Mesothelial cell of epicardium (in vitro differentiated cells): ENCODE measurements around the gene FBP2. TPM values are rescaled to one million over a fixed set of nuclear protein-coding genes. Genes with fewer than 3 reads are reported as not detected.

ENCODE experiments used
- DNase-seq, 2 experiments: peaks; one replicate each; pipeline ENCODE4 v3.0.0; 2021; ENCODE audit warnings: low spot score in 2 of 2; ENCODE audit not compliant: unreplicated experiment in 2 of 2
- H3K27ac Mint-ChIP-seq: 2 replicates; pipeline ENCODE4 v1.8.0; 2021; ENCODE audit warnings: mixed read lengths
- H3K27me3 Mint-ChIP-seq: 2 replicates; pipeline ENCODE4 v1.8.0; 2021; ENCODE audit warnings: low read depth, mixed read lengths
- H3K36me3 Mint-ChIP-seq: 2 replicates; pipeline ENCODE4 v1.8.0; 2021; ENCODE audit warnings: mixed read lengths
- H3K4me1 Mint-ChIP-seq: 2 replicates; pipeline ENCODE4 v1.8.0; 2021; ENCODE audit warnings: mixed read lengths
- H3K4me3 Mint-ChIP-seq: 2 replicates; pipeline ENCODE4 v1.8.0; 2021; ENCODE audit warnings: mild to moderate bottlenecking, moderate library complexity, mixed read lengths
- H3K9me3 Mint-ChIP-seq: 2 replicates; pipeline ENCODE4 v1.8.0; 2021; ENCODE audit warnings: mixed read lengths
- CTCF ChIP-seq: fragments of 200-600 bp; sonication (generic); IDR thresholded peaks from one replicate; pipeline ENCODE4 v1.5.0; 2021; ENCODE audit warnings: antibody characterized with exemption; ENCODE audit not compliant: unreplicated experiment
- total RNA-seq: library from RNA; stranded (reverse); gene quantifications from 3 replicates; pipeline ENCODE4 v1.2.1, GENCODE V29; 2021

FBP2 gene
- total RNA-seq, 1 donor from 2014 or later: not detected

GRCh38 chr9:94619026-94619425 is 25.4 kb upstream of the FBP2 start:
- H3K9me3 Mint-ChIP-seq: no peaks in the 10 kb centered on the region
- H3K27ac Mint-ChIP-seq: peak overlapping the region; percentile 45
- no peak for TF ChIP-seq CTCF
- no peak overlapping the region for H3K4me3 Mint-ChIP-seq
- no peaks in the 10 kb centered on the region for H3K27me3 Mint-ChIP-seq
- H3K4me1 Mint-ChIP-seq: peaks cover 14% of the 10 kb centered on the region
- no peaks in the 10 kb centered on the region for H3K36me3 Mint-ChIP-seq
- no peak for DNase-seq

- H3K27ac Mint-ChIP-seq: no peak overlapping the region
- H3K4me3 Mint-ChIP-seq: no peak overlapping the region
- no peak for TF ChIP-seq CTCF
- H3K36me3 Mint-ChIP-seq: no peaks in the 10 kb centered on the region
- no peaks in the 10 kb centered on the region for H3K9me3 Mint-ChIP-seq
- H3K4me1 Mint-ChIP-seq: peaks cover 17% of the 10 kb centered on the region
- no peak for DNase-seq
- H3K27me3 Mint-ChIP-seq: no peaks in the 10 kb centered on the region
These were observed 19.4 kb upstream of the FBP2 start for GRCh38 chr9:94613003-94613402.

- no peak for TF ChIP-seq CTCF
- Mint-ChIP-seq H3K36me3 (no peaks in the 10 kb centered on the region), H3K4me1 (peaks cover 19% of the 10 kb centered on the region), H3K27me3 (peaks cover 1% of the 10 kb centered on the region), H3K27ac (peak overlapping the region; percentile 16), H3K9me3 (no peaks in the 10 kb centered on the region), H3K4me3 (no peak overlapping the region)
- no peak for DNase-seq
These were observed 18.4 kb upstream of the FBP2 start for GRCh38 chr9:94612071-94612470.

- no peaks in the 10 kb centered on the region for H3K9me3 Mint-ChIP-seq
- H3K4me1 Mint-ChIP-seq: peaks cover 17% of the 10 kb centered on the region
- H3K27ac Mint-ChIP-seq: no peak overlapping the region
- no peak for TF ChIP-seq CTCF
- no peak overlapping the region for H3K4me3 Mint-ChIP-seq
- no peak for DNase-seq
- H3K27me3 Mint-ChIP-seq: peaks cover 5% of the 10 kb centered on the region
- no peaks in the 10 kb centered on the region for H3K36me3 Mint-ChIP-seq
These were observed 18.0 kb upstream of the FBP2 start for GRCh38 chr9:94611638-94612068.

GRCh38 chr9:94610181-94610606 is 16.6 kb upstream of the FBP2 start:
- peaks cover 14% of the 10 kb centered on the region for H3K27me3 Mint-ChIP-seq
- H3K36me3 Mint-ChIP-seq: no peaks in the 10 kb centered on the region
- H3K9me3 Mint-ChIP-seq: no peaks in the 10 kb centered on the region
- peaks cover 17% of the 10 kb centered on the region for H3K4me1 Mint-ChIP-seq
- no peak for TF ChIP-seq CTCF
- H3K27ac Mint-ChIP-seq: peak overlapping the region; percentile 86
- DNase-seq: no peak
- no peak overlapping the region for H3K4me3 Mint-ChIP-seq

- DNase-seq: no peak
- Mint-ChIP-seq H3K27ac (no peak overlapping the region), H3K36me3 (no peaks in the 10 kb centered on the region), H3K4me3 (no peak overlapping the region), H3K27me3 (peaks cover 14% of the 10 kb centered on the region), H3K4me1 (peaks cover 27% of the 10 kb centered on the region), H3K9me3 (no peaks in the 10 kb centered on the region)
- TF ChIP-seq CTCF: no peak
These were observed 13.7 kb upstream of the FBP2 start for GRCh38 chr9:94607423-94607691.
